K562 (cell line): ENCODE data around the gene GNB2. TPM values are rescaled to one million over a fixed set of nuclear protein-coding genes. Genes with fewer than 3 reads are reported as not detected.

Source experiments
- ELF2 ChIP-seq: fragments of 250-450 bp; sonication (Bioruptor Pico); IDR thresholded peaks from 2 replicates; pipeline ENCODE4 v1.5.0; 2021; ENCODE audit warnings: mild to moderate bottlenecking
- MBD2 ChIP-seq: sonication (generic); IDR thresholded peaks from 2 replicates; pipeline ENCODE4 v1.6.1; 2016; ENCODE audit warnings: low read depth, borderline replicate concordance
- MYNN ChIP-seq, 2 experiments: sonication (generic); formaldehyde crosslinking in 1 of 2; IDR thresholded peaks; 2 replicates each; pipeline versions ENCODE4 v1.5.0 to v1.6.1; 2016 to 2020; ENCODE audit warnings: antibody characterized with exemption in 1 of 2, missing genetic modification reagents in 1 of 2
- ZNF436 ChIP-seq: fragments of 250-450, 450-650 bp; sonication (Bioruptor Pico); formaldehyde crosslinking; IDR thresholded peaks from 2 replicates; pipeline ENCODE4 v1.7.0; 2020; ENCODE audit warnings: mild to moderate bottlenecking
- ZNF589 ChIP-seq: fragments of 200-800 bp; sonication (Bioruptor generic); IDR thresholded peaks from 2 replicates; pipeline ENCODE4 v1.6.1; 2016; ENCODE audit warnings: low read depth, missing genetic modification characterization, missing compliant biosample characterization
- polyA plus RNA-seq, 8 experiments: library from polyadenylated mRNA; depleted of rRNA in 4 of 8; stranded (reverse) in 5 of 8; unstranded in 3 of 8; fragments of >200 nt; fragmentation: Nextera tagmentation in 2 of 8; fragmentation: Illumina TruSeq in 1 of 8; extraction: Ambion mirVana in 2 of 8; extraction: Trizol in 1 of 8; gene quantifications; 2 replicates each; pipeline versions ENCODE4 v1.2.1 to v1.2.3, GENCODE V29; 2011 to 2014; ENCODE audit warnings: inconsistent platforms in 1 of 8, missing spikeins in 1 of 8
- total RNA-seq, 7 experiments: library from RNA; depleted of rRNA in 6 of 7; stranded (reverse); fragments of >200 nt in 6 of 7; fragmentation: Illumina TruSeq in 2 of 7; extraction: Trizol in 2 of 7; gene quantifications; 2 replicates each; pipeline versions ENCODE4 v1.2.1 to v1.2.3, GENCODE V29; 2011 to 2021; ENCODE audit warnings: low replicate concordance in 1 of 7
- TF ChIP-seq, protein P1 (sequence below): fragments of 250-450 bp; sonication (Bioruptor Pico); IDR thresholded peaks from 2 replicates; pipeline ENCODE4 v1.5.0; 2021
- TF ChIP-seq, protein P2 (sequence below): sonication (generic); formaldehyde crosslinking; IDR thresholded peaks from 2 replicates; pipeline ENCODE4 v1.8.0; 2022; ENCODE audit warnings: mild to moderate bottlenecking, missing genetic modification reagents
- TF ChIP-seq, protein P3 (sequence below): IDR thresholded peaks from 3 replicates; pipeline ENCODE4 v1.6.1; 2011; ENCODE audit warnings: borderline replicate concordance, mild to moderate bottlenecking, moderate library complexity; ENCODE audit not compliant: insufficient read length; ENCODE audit errors: extremely low read depth
- TF ChIP-seq, protein P4 (sequence below): IDR thresholded peaks from 3 replicates; pipeline ENCODE4 v1.6.1; 2011; ENCODE audit warnings: borderline replicate concordance, mild to moderate bottlenecking; ENCODE audit not compliant: insufficient read length, insufficient read depth
- TF ChIP-seq, protein P5 (sequence below), 2 experiments: fragments of 450-650 bp; IDR thresholded peaks; 2 replicates each; pipeline ENCODE4 v1.6.1; 2016

The GNB2 gene
- total and polyA plus RNA-seq, 9 of the 15 experiments (the other 6 are each of a cell fraction or from before 2014, with no cell fraction given), result 0.65 to 320 (median 104) TPM

DNA sequence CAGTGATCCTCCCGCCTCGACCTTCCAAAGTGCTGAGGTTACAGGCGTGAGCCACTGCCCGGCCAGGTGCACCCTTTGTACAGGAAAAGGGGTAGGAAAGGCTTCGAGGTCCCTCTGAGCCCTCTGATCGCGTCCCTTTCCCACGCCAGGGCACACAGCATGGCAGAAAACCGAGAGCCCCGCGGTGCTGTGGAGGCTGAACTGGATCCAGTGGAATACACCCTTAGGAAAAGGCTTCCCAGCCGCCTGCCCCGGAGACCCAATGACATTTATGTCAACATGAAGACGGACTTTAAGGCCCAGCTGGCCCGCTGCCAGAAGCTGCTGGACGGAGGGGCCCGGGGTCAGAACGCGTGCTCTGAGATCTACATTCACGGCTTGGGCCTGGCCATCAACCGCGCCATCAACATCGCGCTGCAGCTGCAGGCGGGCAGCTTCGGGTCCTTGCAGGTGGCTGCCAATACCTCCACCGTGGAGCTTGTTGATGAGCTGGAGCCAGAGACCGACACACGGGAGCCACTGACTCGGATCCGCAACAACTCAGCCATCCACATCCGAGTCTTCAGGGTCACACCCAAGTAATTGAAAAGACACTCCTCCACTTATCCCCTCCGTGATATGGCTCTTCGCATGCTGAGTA, 33.3 kb downstream of the GNB2 start (continued):
- TF ChIP-seq, protein P1, sequence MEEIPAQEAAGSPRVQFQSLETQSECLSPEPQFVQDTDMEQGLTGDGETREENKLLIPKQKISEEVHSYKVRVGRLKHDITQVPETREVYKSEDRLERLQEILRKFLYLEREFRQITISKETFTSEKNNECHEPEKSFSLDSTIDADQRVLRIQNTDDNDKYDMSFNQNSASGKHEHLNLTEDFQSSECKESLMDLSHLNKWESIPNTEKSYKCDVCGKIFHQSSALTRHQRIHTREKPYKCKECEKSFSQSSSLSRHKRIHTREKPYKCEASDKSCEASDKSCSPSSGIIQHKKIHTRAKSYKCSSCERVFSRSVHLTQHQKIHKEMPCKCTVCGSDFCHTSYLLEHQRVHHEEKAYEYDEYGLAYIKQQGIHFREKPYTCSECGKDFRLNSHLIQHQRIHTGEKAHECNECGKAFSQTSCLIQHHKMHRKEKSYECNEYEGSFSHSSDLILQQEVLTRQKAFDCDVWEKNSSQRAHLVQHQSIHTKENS (CRISPR knock-in tag), result no peak
- TF ChIP-seq ELF2 (no peak), MBD2 (no peak), ZNF589 (CRISPR knock-in tag) (no peak), MYNN (IDR thresholded peaks at IDR 0.05) (no peak), MYNN (CRISPR knock-in tag; IDR thresholded peaks at IDR 0.05) (no peak), ZNF436 (CRISPR knock-in tag) (no peak)
- TF ChIP-seq, protein P2, sequence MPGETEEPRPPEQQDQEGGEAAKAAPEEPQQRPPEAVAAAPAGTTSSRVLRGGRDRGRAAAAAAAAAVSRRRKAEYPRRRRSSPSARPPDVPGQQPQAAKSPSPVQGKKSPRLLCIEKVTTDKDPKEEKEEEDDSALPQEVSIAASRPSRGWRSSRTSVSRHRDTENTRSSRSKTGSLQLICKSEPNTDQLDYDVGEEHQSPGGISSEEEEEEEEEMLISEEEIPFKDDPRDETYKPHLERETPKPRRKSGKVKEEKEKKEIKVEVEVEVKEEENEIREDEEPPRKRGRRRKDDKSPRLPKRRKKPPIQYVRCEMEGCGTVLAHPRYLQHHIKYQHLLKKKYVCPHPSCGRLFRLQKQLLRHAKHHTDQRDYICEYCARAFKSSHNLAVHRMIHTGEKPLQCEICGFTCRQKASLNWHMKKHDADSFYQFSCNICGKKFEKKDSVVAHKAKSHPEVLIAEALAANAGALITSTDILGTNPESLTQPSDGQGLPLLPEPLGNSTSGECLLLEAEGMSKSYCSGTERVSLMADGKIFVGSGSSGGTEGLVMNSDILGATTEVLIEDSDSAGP (CRISPR knock-in tag), result no peak
- TF ChIP-seq, protein P3, sequence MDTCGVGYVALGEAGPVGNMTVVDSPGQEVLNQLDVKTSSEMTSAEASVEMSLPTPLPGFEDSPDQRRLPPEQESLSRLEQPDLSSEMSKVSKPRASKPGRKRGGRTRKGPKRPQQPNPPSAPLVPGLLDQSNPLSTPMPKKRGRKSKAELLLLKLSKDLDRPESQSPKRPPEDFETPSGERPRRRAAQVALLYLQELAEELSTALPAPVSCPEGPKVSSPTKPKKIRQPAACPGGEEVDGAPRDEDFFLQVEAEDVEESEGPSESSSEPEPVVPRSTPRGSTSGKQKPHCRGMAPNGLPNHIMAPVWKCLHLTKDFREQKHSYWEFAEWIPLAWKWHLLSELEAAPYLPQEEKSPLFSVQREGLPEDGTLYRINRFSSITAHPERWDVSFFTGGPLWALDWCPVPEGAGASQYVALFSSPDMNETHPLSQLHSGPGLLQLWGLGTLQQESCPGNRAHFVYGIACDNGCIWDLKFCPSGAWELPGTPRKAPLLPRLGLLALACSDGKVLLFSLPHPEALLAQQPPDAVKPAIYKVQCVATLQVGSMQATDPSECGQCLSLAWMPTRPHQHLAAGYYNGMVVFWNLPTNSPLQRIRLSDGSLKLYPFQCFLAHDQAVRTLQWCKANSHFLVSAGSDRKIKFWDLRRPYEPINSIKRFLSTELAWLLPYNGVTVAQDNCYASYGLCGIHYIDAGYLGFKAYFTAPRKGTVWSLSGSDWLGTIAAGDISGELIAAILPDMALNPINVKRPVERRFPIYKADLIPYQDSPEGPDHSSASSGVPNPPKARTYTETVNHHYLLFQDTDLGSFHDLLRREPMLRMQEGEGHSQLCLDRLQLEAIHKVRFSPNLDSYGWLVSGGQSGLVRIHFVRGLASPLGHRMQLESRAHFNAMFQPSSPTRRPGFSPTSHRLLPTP, result no peak
- TF ChIP-seq, protein P4, sequence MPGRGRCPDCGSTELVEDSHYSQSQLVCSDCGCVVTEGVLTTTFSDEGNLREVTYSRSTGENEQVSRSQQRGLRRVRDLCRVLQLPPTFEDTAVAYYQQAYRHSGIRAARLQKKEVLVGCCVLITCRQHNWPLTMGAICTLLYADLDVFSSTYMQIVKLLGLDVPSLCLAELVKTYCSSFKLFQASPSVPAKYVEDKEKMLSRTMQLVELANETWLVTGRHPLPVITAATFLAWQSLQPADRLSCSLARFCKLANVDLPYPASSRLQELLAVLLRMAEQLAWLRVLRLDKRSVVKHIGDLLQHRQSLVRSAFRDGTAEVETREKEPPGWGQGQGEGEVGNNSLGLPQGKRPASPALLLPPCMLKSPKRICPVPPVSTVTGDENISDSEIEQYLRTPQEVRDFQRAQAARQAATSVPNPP, result no peak
- TF ChIP-seq, protein P5, sequence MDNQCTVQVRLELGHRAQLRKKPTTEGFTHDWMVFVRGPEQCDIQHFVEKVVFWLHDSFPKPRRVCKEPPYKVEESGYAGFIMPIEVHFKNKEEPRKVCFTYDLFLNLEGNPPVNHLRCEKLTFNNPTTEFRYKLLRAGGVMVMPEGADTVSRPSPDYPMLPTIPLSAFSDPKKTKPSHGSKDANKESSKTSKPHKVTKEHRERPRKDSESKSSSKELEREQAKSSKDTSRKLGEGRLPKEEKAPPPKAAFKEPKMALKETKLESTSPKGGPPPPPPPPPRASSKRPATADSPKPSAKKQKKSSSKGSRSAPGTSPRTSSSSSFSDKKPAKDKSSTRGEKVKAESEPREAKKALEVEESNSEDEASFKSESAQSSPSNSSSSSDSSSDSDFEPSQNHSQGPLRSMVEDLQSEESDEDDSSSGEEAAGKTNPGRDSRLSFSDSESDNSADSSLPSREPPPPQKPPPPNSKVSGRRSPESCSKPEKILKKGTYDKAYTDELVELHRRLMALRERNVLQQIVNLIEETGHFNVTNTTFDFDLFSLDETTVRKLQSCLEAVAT (IDR thresholded peaks at IDR 0.05), result peak in 1 of 2 experiments; percentile 87; a peak in 2 of 4 replicates
